ENCODE data around the gene CTDP1. TPM values are rescaled to one million over a fixed set of nuclear protein-coding genes. Genes with fewer than 3 reads are reported as not detected.
"Not testable (repeated sequence)": the region's sequence is repeated elsewhere in the genome, so short reads cannot be mapped to it uniquely, and the experiment has no call there.

The CTDP1 gene
- total RNA-seq, 1 donor from 2014 or later, result 29.7 TPM

- H3K4me3 ChIP-seq (ENCODE audit: low read depth, low read length), result no peak overlapping the region
- H3K27me3 ChIP-seq (ENCODE audit: control insufficient read depth, insufficient read depth, low read length), result no peaks in the 10 kb centered on the region
- no peak for DNase-seq (ENCODE audit: low read depth)
- H3K36me3 ChIP-seq (ENCODE audit: control insufficient read depth, insufficient read depth, low read length), result peaks cover 2% of the 10 kb centered on the region
- TF ChIP-seq CTCF (IDR thresholded peaks at IDR 0.05; ENCODE audit: insufficient read depth, low read length, poor library complexity, severe bottlenecking), result no peak
These were observed 38.0 kb downstream of the CTDP1 start for GRCh38 chr18:79717555-79718074.

- TF ChIP-seq CTCF (IDR thresholded peaks at IDR 0.05; ENCODE audit: insufficient read depth, low read length, poor library complexity, severe bottlenecking), result no peak
- Histone ChIP-seq H3K36me3 (ENCODE audit: control insufficient read depth, insufficient read depth, low read length) (peaks cover 2% of the 10 kb centered on the region), H3K27me3 (ENCODE audit: control insufficient read depth, insufficient read depth, low read length) (no peaks in the 10 kb centered on the region), H3K4me3 (ENCODE audit: low read depth, low read length) (no peak overlapping the region)
- no peak for DNase-seq (ENCODE audit: low read depth)
These were observed 38.5 kb downstream of the CTDP1 start for GRCh38 chr18:79718126-79718525.

GRCh38 chr18:79718878-79719477, 39.4 kb downstream of the CTDP1 start:
- TF ChIP-seq CTCF (IDR thresholded peaks at IDR 0.05; ENCODE audit: insufficient read depth, low read length, poor library complexity, severe bottlenecking), result no peak
- H3K36me3 ChIP-seq (ENCODE audit: control insufficient read depth, insufficient read depth, low read length), result peaks cover 4% of the 10 kb centered on the region
- no peaks in the 10 kb centered on the region for H3K27me3 ChIP-seq (ENCODE audit: control insufficient read depth, insufficient read depth, low read length)
- no peak overlapping the region for H3K4me3 ChIP-seq (ENCODE audit: low read depth, low read length)
- DNase-seq (ENCODE audit: low read depth), result no peak

- H3K36me3 ChIP-seq (ENCODE audit: control insufficient read depth, insufficient read depth, low read length); H3K4me3 ChIP-seq (ENCODE audit: low read depth, low read length); H3K27me3 ChIP-seq (ENCODE audit: control insufficient read depth, insufficient read depth, low read length); DNase-seq (ENCODE audit: low read depth): not testable (repeated sequence)
These were observed 40.1 kb downstream of the CTDP1 start for GRCh38 chr18:79719478-79720358.

GRCh38 chr18:79720359-79720733, 40.7 kb downstream of the CTDP1 start:
- TF ChIP-seq CTCF (IDR thresholded peaks at IDR 0.05; ENCODE audit: insufficient read depth, low read length, poor library complexity, severe bottlenecking), result no peak
- peaks cover 4% of the 10 kb centered on the region for H3K36me3 ChIP-seq (ENCODE audit: control insufficient read depth, insufficient read depth, low read length)
- no peak overlapping the region for H3K4me3 ChIP-seq (ENCODE audit: low read depth, low read length)
- H3K27me3 ChIP-seq (ENCODE audit: control insufficient read depth, insufficient read depth, low read length), result no peaks in the 10 kb centered on the region
- DNase-seq (ENCODE audit: low read depth), result no peak

- Histone ChIP-seq H3K36me3 (ENCODE audit: control insufficient read depth, insufficient read depth, low read length) (peaks cover 1% of the 10 kb centered on the region), H3K27me3 (ENCODE audit: control insufficient read depth, insufficient read depth, low read length) (no peaks in the 10 kb centered on the region), H3K4me3 (ENCODE audit: low read depth, low read length) (no peak overlapping the region)
- DNase-seq (ENCODE audit: low read depth), result no peak
- no peak for TF ChIP-seq CTCF (IDR thresholded peaks at IDR 0.05; ENCODE audit: insufficient read depth, low read length, poor library complexity, severe bottlenecking)
These were observed 43.4 kb downstream of the CTDP1 start for GRCh38 chr18:79723036-79723435.

All from kidney epithelial cell (primary cell).